GM12892 (cell line): Measurements from ENCODE around the gene RXRB.

ENCODE experiments used
- POLR2A ChIP-seq: IDR thresholded peaks from 2 replicates; pipeline ENCODE4 v1.6.1; 2011; ENCODE audit warnings: low read depth, low read length, control low read depth
- POLR2AphosphoS5 ChIP-seq: IDR thresholded peaks from 2 replicates; pipeline ENCODE4 v1.6.1; 2011; ENCODE audit warnings: low read depth, low read length, control low read depth
- TAF1 ChIP-seq: IDR thresholded peaks from 2 replicates; pipeline ENCODE4 v1.6.1; 2011; ENCODE audit warnings: low read depth, mild to moderate bottlenecking, control low read depth, low read length, borderline replicate concordance

GRCh38 chr6:33197431-33198048 is 2.9 kb downstream of the RXRB start:
- TF ChIP-seq POLR2AphosphoS5: no peak
- TF ChIP-seq POLR2A: no peak
- TF ChIP-seq TAF1: no peak
